ENCODE results near the gene CEPT1. TPM values are rescaled to one million over a fixed set of nuclear protein-coding genes. Genes with fewer than 3 reads are reported as not detected.

The CEPT1 gene
- total RNA-seq, 1 donor from 2014 or later: 34.9 TPM

DNA sequence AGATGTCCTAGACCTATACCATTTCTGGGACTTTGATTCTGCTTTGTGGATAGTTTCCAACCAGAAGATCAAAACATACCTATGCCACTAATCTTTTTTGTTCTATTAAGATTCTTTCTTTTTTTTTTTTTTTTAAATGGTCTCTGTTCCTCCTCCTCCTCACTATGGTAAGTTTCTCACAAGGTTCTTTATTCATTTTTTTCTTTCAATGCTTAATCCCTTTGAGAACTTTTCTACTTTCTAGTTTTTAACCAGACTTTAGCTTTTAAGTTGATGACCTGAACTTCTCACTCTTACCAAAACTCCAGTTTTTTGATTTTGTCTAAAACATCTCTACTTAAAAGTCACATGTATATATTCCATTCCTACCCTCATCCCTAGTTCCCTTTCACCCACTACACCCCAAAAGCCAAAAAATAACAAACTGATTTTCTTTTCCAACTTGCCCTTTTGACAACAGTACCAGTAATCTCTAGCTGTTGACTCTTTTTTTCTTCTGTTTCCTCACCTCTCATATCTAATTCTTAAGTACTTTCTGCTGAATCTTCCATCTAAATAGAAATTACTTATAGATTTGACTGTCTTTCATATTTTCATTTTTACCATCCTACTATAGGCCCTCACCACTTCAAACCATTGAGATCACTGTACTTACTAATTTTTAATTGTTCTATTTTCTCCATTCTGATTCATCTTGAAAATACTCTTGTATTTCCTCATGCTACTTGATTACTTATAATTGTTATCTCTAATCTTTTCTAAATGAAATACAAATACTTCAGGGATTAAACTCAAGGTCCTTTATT lies 6.1 kb downstream of the CEPT1 start:
- DNase-seq (ENCODE audit: low spot score): no peak

DNA sequence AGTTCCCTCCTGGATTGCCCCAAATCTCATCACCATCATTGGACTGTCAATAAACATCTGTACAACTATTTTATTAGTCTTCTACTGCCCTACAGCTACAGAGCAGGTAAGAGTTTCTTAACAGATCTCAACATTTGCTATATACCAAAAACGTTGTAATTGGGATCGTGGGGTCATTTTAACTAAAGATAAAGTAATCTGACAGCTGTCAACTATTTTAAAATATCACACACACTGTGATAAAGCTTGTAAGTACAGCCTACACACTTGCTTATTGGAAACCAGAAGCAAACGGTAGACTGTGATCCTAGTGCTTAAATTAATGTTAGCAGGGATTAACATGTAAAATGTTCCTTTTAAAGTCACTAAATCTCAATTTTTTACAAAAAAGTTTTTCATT lies 7.9 kb downstream of the CEPT1 start:
- DNase-seq (ENCODE audit: low spot score): no peak

DNA sequence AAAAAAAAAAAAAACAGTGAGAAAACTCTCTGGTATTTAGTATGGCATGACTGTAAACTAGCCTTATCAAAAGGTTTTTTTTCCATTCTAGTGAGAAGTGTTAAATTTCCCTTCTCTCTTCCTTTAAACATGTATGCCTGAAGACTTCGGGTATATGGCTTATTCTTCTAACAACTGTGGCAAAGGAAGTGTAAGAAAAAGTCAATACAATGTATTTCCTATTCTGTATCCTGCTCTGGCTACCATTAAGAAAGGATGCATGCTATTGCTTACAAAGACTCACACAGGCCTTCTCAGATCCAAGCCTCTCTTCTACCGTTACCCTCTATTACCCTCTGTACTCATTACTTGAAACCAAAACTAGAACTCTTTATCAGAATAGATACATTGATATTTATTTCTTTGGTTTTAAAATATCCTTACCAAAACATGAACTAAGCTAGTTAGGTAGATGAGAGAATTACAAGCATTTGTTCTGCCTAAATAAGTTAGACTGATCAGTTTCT lies 8.4 kb downstream of the CEPT1 start:
- no peak for DNase-seq (ENCODE audit: low spot score)

DNA sequence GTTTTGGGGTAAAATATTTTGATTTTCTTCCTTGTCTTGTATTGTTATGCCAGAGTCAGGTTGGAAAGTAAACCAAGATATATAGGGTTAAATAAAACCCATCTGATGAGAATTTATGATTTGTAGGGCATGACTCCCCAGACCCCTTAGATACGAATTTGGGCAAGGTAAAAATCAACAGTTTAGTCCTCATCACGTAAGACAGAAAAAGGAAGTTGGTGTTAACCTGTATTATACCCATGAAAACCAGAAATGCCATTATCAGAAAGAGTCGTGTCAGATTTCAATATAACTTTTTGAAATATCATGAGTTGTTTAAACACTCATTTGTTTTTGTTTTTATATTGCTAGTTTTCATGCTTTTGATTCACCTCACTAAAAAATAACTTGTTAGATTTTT lies 11.8 kb downstream of the CEPT1 start:
- no peak for DNase-seq (ENCODE audit: low spot score)

DNA sequence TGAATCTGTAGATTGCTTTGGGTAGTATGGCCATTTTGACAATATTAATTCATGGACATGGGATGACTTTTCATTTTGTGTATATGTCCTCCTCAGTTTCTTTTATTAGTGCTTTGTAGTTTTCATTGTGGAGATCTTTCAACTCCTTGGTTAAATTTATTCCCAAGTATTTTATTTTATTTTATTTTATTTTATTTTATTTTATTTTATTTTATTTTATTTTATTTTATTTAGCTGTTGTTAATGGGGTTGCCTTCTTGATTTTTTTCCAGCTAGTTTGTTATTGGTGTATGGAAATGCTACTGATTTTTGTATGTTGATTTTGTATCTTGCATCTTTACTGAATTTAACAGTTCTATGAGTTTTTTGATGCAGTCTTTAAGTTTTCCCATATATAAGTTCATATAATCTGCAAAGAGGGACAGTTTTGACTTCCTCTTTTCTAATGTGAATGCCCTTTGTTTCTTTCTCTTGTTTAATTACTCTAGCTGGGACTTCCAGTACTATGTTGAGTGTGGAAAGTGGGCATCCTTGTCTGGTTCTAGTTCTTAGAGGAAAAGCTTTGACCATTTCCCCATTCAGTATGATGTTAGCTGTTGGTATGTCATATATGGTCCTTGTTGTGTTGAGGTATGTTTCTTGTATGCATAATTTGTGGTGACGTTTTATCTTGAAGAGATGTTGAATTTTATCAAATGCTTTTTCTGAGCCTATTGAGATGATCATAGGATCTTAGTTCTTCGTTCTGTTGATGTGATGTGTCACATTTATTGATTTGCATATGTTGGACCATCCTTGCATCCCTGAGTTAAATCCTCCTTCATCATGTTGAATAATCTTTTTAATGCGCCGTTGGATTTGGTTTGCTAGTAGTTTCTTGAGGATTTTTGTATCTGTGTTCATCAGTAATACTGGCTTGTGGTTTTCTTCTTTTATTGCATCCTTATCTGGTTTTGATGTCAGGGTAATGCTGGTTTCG lies 14.3 kb downstream of the CEPT1 start:
- no peak for DNase-seq (ENCODE audit: low spot score)

DNA sequence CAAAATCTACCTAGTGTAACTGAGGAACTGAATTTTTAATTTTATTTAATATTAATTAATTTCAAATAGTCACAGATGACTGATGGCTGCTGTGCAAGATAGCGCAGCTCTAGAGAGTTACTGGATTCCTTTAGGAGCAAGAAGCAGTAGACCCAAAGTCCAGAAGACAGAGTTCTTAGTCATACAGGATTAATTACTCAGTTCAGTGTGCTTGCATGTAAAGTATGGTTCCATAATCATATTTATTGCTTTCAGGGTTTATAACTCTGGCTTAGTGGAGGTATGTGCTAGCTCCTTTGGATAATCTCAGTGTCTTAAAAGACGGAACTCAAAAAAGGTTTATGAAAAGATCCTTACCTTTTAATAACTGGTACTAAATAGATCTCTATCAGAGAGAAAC lies 17.4 kb downstream of the CEPT1 start:
- DNase-seq (ENCODE audit: low spot score): no peak

DNA sequence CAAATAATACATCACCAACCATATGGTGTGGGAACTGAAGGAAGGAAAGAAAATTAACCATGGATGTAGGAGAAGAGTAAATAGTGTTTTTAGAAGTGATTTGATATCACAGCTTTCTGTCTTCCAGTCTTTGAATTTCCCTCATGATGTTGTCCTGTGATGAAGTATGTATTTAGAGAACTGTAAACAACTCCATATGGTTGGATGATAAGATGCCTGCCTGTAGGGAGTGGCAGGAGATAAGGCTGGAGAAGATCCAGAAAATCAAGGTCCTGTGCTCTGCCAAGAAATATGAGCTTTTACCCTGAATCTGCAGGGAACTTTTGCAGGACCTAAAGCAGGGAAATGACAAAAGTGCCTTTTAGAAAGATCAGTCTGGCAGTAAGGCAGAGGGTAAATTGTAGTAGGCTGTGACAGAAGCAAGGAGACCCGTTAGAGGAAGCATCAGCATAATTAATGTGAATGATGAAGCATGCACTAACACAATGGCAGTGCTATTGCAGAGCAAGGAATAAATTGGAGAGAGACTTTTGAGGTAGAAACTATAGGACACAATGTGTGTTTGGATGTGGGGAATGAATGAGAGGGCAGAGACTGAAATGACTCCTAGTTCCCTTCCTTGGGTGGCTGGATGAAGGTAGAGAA lies 21.9 kb downstream of the CEPT1 start:
- no peak for DNase-seq (ENCODE audit: low spot score)

DNA sequence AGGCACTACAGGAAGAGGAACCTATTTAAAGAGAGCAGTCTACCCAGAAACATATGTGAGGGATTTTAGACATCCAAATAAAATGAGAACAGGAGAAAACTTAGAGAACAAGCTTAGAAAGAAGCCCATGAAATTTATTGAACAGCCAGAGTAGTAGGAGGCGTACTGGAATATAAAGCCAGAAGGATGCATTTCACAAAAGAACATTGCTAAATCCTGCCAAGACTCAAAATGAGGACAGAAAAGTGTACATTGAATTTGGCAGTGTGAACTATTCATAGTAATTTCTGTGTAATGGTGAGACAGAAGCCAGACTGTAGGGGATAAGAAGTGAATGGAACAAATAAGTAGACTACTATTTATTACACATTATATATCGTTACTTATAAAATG lies 22.5 kb downstream of the CEPT1 start:
- no peak for DNase-seq (ENCODE audit: low spot score)

DNA sequence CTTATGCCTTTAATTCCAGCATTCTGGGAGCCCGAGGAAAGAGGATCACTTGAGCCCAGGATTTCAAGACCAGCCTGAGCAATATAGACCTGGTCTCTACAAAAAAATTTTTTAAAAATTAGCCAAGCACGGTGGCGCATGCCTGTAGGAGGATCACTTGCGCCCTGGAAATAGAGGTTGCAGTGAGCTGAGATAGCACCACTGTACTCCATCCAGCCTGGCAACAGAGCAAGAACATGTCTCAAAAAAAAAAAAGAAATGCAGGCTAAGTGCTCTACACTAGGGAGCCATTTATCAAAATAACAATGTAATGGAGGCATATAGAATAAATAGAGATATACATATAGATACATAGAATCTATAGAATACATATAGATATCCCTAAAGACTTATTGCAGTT lies 23.3 kb downstream of the CEPT1 start:
- no peak for DNase-seq (ENCODE audit: low spot score)

DNA sequence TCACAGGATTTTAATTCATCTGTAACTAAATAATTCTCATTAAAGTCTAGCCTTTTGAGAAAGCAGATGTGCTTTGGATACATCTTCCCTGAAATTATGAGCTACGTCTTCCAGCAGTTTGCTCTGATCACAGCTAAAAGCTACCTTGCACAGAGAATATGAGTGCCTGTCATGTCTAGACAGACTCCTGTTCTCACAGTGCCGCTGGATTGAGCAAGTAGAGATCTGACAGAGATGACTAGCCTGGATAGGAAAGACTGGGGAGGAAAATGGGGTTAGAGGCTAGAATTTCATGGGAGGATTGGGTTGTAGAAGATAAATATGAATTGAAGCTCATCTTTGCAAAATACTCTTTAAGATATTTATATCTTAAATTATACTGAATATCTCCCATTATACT lies 24.1 kb downstream of the CEPT1 start:
- DNase-seq (ENCODE audit: low spot score): no peak

DNA sequence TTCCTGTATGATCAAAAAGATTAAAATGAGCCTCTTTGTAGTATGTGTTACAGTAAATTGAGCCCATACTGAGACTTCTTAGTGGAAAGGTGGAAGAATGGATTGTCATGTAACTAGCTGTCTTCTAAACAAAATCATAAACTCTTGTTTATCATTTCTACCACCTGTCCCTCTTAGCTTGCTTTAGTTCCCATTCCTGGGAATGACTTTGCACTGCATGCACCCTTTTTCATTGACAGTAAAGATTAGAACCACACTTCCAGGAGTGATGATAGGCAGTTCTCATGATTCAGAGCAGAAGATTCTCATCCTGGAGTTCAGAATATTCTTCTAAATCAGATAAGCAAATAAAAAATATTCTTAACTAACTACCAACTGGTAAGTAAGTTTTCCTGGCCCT lies 32.4 kb downstream of the CEPT1 start:
- no peak for DNase-seq (ENCODE audit: low spot score)

DNA sequence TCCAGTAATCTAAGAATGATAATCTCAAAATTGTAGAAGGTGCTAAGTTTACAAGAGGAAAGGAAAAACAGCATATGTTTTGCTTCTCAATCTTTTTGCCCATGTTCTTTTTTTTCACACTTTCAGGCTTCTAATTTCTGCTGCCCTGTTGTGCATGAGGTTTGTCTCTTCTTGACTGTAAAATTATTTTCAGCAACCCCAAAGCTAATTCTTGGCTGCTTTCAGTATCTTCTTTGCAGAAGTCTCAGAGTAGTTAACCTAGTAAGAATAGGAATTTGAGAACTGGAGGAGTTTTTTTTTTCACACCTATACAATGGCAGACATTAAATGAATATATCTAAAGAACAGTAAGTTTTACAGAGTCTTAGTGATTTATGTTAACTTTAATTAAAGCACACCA lies 34.0 kb downstream of the CEPT1 start:
- DNase-seq (ENCODE audit: low spot score): no peak

DNA sequence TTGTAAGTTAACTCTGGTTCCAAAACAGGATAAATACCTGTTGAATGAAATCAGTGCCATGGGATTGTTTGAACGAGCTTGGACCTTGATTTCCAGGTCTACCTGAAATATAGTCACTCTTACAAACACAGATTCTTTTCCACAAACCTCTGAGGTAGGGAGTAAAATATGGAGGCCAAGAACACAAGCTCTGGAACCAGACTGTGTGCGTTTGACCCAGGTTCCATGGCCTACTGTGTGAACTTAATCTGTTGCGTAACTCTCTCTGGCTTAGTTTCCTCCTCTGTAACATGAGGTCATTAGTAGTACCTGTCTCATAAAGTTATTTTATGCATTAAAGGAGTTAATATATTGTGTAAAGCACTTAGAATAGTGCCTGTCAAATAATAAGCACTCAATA lies 35.3 kb downstream of the CEPT1 start:
- DNase-seq (ENCODE audit: low spot score): no peak

DNA sequence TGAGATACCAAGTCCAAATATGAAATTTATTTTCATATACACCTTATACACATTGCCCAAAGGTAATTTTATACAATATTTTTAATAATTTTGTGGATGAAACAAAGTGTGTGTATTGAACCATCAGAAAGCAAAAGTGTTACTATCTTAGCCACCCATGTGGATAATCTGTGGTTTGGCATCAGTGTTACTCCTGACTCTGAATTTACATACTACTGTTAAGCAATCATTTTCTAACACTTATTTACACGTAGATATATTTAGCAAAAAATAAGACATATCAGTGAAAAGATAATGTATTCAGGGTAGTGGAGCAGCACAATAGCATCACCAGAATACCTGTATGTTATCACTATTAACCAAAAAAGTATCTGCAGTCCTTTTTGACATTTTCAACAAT lies 36.7 kb downstream of the CEPT1 start:
- no peak for DNase-seq (ENCODE audit: low spot score)

DNA sequence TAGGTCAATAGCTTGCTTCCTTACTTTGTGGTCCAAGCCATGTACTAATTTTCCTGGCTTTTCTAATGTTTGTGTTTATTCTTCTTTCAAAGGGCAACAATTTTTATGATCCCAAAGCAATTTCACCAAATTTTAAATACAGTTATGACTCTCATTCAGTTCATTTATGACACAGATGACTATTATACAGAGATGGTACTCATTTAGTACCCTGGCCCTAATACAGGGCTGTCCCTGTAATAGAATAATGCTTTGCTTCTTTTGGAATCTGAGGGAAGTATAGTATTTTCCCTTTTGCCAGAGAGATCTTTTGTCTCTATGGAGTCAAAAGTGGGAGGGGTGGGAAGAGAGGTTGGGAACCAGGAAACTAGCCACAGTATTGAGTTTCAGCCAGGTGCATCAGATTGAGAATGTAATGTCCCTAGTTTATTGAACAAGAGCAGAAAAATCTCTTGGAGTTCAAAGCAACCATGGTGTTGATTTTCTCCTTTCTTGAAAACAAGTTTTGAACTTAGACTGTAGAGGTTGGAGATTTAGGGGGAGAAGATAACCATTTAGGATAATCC lies 40.0 kb downstream of the CEPT1 start:
- no peak for DNase-seq (ENCODE audit: low spot score)

DNA sequence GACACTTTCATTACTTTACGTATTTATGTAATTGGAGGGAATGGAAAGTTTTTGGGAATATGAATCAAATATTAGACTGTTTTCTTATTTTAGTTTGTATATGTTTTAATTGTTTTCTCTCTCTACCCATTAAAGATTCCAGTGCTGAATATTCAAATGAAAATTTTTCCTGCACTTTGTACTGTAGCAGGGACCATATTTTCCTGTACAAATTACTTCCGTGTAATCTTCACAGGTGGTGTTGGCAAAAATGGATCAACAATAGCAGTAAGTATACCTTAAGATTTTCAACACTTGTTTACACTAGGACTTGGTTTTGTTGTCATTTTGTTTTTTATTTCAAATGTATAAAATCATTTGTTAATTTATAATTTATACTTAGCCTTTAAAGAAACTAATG lies 42.0 kb downstream of the CEPT1 start:
- no peak for DNase-seq (ENCODE audit: low spot score)

DNA sequence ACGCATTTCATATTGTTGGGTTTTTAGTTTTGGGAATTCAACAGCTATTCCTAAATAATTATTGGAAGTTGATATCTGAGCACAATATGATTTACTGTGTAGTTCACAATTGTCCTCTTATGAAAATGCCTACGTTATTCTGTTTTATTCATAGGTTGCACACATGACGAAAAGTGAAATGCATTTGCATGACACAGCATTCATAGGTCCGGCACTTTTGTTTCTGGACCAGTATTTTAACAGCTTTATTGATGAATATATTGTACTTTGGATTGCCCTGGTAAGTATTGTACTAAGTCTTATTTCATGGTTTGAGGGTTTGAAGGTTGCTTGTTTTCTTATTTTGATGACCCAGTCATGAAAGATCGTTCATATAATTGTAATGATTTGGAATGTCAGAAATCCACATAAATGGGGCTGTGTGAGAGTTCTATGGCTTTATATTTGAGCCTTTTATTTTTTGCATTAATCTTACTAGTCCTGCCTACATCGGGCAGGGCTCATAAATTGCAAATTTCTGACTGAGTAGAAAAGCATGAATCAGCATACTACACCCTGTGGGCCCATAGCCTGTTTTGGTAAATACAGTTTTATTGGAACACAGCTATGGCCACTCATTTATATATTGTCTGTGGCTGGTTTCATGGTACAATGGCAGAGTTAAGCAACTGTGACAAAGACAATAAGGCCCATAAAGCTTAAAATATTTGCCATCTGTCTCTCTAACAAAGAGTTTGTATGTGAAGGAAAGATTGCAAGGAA lies 43.5 kb downstream of the CEPT1 start:
- DNase-seq (ENCODE audit: low spot score): no peak

DNA sequence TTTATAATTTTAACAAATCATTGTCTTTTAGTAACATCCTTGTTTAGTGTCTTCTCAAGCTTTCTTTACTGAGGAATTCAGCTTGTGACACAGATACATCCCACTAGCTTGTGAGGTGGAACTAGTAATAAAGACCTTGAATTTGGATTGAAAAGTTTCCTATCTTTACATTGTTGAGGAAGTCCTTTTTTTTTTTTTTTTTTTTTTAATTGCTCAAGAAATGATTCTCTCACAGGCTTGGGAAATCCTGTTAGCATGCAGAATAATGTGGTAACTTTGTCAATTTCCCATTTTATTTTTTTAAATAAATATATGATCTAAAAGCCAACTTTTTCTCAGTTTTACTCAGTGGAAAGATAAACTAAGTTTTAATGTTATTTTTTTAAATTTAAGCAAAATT lies 44.6 kb downstream of the CEPT1 start:
- no peak for DNase-seq (ENCODE audit: low spot score)

DNA sequence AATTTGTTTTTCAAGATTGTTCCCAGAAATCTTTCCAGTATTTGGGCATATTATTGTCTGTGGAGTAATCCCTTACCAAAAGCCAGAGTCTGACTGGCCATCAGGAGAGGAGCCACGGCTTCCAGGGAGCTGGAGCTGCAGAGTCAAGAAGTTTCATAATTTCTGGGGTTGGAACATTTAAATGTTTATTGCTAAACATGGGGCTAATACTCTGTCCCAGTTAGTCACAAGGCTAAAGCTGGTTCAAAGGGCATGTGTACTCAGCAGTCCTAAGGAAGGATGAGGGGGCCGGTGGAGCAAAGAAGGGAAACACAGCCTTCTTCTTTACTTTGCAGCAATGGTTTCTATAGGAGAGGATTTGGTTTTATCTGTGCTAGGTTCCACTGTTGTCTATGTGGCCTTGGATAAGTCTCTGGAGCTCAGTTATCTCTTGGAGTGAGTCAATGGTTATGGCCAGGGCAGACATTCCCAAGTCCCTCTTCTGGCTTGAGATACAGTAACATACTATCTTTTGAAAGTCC lies 51.0 kb downstream of the CEPT1 start:
- no peak for DNase-seq (ENCODE audit: low spot score)

DNA sequence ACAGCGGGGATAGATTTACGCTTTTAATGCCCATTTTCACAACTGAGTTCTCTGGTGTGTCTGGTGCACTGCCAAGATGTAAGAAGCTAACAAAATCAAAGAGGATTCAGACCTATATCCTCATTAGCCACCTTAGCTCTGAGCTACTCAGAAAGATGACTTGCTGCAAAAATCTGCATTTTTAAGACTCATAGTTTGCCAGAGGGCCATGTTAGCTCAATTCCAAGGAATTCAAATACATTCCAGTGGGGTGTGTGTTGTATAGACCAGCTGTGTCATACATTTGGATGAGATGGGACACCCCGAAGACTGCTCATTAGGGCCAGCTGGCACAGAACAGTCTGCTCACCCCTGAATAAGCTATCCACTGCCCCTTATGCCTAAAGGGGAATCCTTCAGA lies 51.5 kb downstream of the CEPT1 start:
- DNase-seq (ENCODE audit: low spot score): no peak

DNA sequence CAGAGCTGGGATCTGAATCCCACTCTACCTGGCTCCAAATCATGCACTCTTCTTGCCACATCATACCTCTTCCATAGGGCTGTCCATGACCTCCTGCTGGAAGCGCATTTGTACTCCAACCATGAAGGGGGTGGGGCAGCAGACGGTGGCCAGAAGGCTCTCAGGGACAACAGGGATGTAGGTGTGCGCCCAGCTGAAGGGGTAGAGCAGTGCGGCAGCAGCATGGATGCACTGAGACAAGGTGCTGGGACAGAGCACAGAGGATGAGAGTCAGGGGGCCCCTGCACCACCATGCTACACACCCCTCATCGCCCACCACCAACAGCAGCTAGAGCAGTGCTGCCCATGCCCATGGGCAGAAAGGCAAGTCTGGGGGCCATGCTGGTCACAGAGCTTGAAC lies 52.1 kb downstream of the CEPT1 start:
- DNase-seq (ENCODE audit: low spot score): no peak

Data from mucosa of gallbladder (tissue), 1 donor.